NCI-H1092 treated with DMSO at 0.1 percent for 48 hours (cell line): ENCODE measurements around the gene L2HGDH.
A peak's percentile ranks its signal among the peaks of the same experiment; 100 is the strongest.

Experiments
- DNase-seq: peaks from one replicate; lab custom pipeline; 2025; lab: John Stamatoyannopoulos, UW

Gene L2HGDH

GRCh38 chr14:50229681-50230080, 82.3 kb downstream of the L2HGDH start:
- no peak for DNase-seq

DNA sequence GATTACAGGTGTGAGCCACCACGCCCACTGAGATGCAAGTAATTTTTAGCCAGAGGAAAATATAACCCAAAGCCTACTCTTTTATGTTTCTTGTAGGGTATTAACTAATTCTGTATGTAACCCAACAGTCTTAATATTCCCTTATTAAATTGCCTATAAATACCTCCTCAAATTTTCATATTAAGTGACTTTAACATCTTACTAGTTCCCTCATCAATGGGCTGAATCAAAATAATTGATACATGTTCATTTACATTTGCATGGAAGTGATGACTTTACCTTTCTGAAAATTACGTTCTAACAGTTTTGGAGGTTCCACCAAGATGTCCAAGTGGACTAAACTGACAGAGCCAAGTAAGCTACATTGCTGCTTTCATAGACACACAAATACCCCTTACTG, 83.7 kb downstream of the L2HGDH start:
- no peak for DNase-seq

DNA sequence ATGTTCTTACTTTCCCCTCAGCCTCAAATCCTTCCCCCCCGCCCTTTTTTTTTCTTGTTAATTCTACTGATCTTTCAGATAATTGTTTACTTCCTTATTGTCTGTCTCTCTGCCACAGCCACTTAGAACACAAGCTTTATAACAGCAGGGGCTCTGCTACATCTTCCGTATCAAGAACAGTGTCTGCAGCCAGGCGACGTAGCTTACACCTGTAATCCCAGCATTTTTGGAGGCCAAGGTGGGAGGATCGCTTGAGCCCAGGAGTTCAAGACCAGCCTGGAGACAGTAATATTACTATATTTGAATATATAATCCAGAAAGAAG, 86.1 kb downstream of the L2HGDH start:
- DNase-seq: no peak

DNA sequence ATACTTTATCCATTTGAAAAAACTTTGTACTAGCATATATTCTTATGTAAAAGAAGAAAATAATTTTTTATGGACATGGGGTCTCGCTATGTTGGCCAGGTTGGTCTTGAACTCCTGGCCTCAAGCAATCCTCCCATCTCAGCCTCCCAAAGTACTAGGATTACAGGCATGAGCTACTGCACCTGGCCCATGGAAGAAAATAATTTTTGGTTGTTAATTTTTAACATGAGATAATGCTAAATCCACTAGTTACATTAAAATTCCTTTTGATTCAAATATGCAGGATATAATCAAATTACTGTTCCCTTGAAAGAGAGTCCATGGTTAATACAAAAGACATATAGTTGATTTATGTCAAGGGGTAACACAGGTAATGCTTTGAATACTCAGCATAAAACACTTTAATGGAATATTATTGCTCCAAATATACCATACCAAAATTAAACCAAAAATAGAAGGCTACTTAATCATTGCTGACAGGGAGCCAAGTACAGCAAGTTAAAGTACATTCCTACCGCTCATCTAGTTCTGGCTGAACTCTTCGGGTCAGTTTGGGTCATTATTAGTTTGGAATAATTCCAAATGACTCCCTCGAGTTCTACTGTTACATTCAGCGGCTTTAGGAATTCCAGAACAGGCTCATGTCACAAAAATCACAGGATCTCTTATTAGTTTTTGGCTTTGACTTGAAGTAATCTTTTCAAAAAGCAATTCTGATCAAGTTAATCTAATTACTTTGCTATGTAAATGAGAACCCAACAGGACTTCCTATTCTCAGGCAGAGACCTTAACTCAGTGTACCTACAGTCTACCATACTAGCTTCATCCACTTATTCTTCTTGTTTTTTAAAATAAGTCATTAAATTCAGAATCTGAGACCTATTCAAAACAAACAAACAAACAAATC, 86.7 kb downstream of the L2HGDH start:
- DNase-seq: no peak

DNA sequence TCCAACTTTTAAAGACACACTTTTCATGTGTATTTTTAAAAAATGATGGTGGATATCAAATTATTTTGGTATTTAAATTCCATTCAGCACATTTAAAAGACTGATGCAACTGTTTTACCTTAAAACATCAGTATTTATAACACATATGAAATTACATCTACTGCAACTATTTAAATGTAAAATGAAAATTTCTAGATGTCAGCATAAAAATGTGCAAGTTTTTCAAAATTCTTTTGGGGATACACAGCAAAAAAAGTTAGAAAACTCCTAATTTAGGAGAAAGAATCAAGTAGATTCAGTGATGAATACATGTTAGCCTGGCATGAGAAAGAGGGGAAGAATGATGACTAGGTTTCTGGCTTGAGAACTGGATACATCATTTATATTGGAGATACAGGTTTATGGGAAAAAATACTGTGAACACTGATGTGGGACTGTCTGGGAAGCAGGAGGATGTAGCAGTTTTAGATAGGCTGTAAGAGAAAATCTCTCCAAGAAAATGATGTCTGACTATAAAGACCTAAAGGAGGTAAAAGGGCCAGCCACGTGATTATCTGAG, 89.9 kb downstream of the L2HGDH start:
- no peak for DNase-seq

- no peak for DNase-seq
Observed at GRCh38 chr14:50218501-50218900, 93.5 kb downstream of the L2HGDH start.

DNA sequence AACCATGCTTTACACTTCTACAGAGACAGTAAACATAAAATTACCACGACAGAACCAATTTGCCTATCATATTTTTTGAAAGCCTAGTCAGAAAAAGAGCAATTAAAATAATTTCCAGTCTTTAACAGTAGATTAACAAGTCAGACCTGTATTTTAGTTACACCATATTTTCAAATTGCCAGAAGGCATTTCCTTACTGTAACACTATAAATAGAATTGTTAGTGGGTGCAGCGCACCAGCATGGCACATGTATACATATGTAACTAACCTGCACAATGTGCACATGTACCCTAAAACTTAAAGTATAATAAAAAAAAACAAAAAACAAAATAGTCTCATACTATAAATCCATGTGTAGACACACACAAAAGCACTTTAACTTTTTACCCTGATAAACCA, 96.6 kb downstream of the L2HGDH start:
- no peak for DNase-seq

DNA sequence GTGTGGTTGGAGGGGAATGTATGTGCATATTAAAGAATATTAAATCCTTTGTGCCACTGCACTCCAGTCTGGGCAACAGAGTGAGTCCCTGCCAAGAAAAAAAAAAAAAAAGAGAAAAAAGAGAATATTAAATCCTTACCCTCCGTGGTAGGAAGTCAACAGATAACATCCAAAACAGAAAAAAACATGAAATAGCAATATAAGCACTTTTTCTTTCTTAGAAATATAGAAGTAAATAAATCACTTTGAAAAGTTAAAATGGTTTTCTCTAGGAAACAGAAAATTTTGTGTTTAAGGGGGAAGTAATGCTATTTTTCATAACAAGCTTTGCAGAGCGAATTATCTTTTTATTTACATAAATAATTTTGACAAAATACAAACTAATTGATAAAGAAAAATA, 98.2 kb downstream of the L2HGDH start:
- DNase-seq: no peak

- DNase-seq: no peak
Observed at GRCh38 chr14:50212726-50213125, 99.3 kb downstream of the L2HGDH start.

DNA sequence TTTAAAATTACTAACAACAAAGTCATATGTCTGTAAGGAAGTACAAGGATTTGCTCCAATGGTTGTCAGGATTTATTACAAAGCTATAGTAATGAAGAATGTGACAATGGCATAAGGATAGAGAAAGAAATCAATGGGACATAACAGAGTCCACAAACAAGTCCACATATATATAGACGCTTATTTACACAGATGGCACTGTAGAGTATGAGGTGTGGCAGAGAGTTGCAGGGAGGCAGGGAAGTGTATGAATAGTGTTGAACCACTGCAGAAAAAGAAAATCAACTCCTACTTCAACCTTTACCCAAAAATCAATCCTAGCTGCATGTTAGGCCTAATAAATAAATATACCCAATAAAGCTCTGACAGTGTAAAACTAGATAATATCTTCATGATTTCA, 102.0 kb downstream of the L2HGDH start:
- peak; percentile 13 for DNase-seq

GRCh38 chr14:50198499-50198898, 113.5 kb downstream of the L2HGDH start:
- DNase-seq: no peak

DNA sequence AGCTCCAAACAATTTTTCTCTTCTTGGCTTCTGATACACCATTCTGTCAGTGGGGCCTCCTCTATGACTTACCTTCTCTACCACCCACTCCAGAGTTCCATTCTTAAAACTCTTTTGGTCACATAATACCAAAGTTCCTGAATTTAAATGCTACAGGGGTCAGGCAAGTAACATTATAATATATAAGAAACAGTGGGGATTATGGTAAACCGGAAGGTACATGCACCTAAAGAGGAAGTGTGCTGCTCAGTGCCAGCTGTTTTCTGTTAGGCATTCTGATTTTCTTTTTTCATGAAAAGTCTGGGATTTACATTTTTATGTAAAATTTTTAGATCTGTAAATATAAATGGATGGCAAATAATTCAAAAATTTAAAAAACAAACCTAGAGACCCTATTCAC, 120.5 kb downstream of the L2HGDH start:
- no peak for DNase-seq
